Neural cell (in vitro differentiated cells): Measurements from ENCODE around the gene AP2B1. TPM values are rescaled to one million over a fixed set of nuclear protein-coding genes. Genes with fewer than 3 reads are reported as not detected.
A peak's percentile ranks its signal among the peaks of the same experiment; 100 is the strongest.

ENCODE experiments used
- H2AFZ ChIP-seq: fragments of 200-600, 300-800 bp; sonication (generic), shearing (Covaris generic); 2 replicates; pipeline ENCODE4 v1.6.0; 2014; ENCODE audit warnings: low read depth, mild to moderate bottlenecking, antibody characterized with exemption, low read length, moderate library complexity
- H3F3A ChIP-seq: fragments of 200-600 bp; shearing (Covaris generic); 2 replicates; pipeline ENCODE4 v1.6.1; 2016; ENCODE audit warnings: mild to moderate bottlenecking, moderate library complexity, mixed read lengths, antibody characterized with exemption, low read length; ENCODE audit not compliant: insufficient read depth, poor library complexity, severe bottlenecking
- H3K27ac ChIP-seq: fragments of 200-600, 300-800 bp; sonication (generic), shearing (Covaris generic); 2 replicates; pipeline ENCODE4 v1.5.1; 2014; ENCODE audit warnings: mild to moderate bottlenecking, low read length, moderate library complexity
- H3K27me3 ChIP-seq: fragments of 300-800, 200-600 bp; sonication (generic), shearing (Covaris generic); 2 replicates; pipeline ENCODE4 v1.6.0; 2014; ENCODE audit warnings: mild to moderate bottlenecking, low read depth, low read length, moderate library complexity; ENCODE audit not compliant: insufficient read depth
- H3K36me3 ChIP-seq: fragments of 300-800, 200-600 bp; sonication (generic), shearing (Covaris generic); 2 replicates; pipeline ENCODE4 v1.5.1; 2014; ENCODE audit warnings: mild to moderate bottlenecking, antibody characterized with exemption, low read length, moderate library complexity; ENCODE audit not compliant: insufficient read depth
- H3K4me2 ChIP-seq: fragments of 300-800, 200-600 bp; sonication (generic), shearing (Covaris generic); 2 replicates; pipeline ENCODE4 v1.6.0; 2014; ENCODE audit warnings: mild to moderate bottlenecking, low read length
- H3K4me3 ChIP-seq: fragments of 300-800, 200-600 bp; sonication (generic), shearing (Covaris generic); 2 replicates; pipeline ENCODE4 v1.5.1; 2014; ENCODE audit warnings: mild to moderate bottlenecking, low read length, moderate library complexity
- H3K79me2 ChIP-seq: fragments of 200-600 bp; shearing (Covaris generic); replicated peaks from 2 replicates; pipeline ENCODE4 v1.6.0; 2014; ENCODE audit warnings: mild to moderate bottlenecking, low read length, moderate library complexity; ENCODE audit not compliant: insufficient read depth
- H3K9ac ChIP-seq: fragments of 300-800, 200-600 bp; sonication (generic), shearing (Covaris generic); 2 replicates; pipeline ENCODE4 v1.6.1; 2016; ENCODE audit warnings: mild to moderate bottlenecking, low read length, mixed read lengths
- H3K9me2 ChIP-seq: fragments of 200-600 bp; shearing (Covaris generic); 2 replicates; pipeline ENCODE4 v1.6.1; 2016; ENCODE audit warnings: mild to moderate bottlenecking, low read length, mixed read lengths; ENCODE audit not compliant: insufficient read depth
- H3K9me3 ChIP-seq: fragments of 200-600, 300-800 bp; sonication (generic), shearing (Covaris generic); 2 replicates; pipeline ENCODE4 v1.6.1; 2016; ENCODE audit warnings: mild to moderate bottlenecking, mixed run types, low read length, moderate library complexity, mixed read lengths
- H4K20me1 ChIP-seq: fragments of 200-600 bp; shearing (Covaris generic); 2 replicates; pipeline ENCODE4 v1.6.1; 2016; ENCODE audit warnings: mild to moderate bottlenecking, mixed run types; ENCODE audit not compliant: insufficient read depth
- CTCF ChIP-seq: fragments of 450-650 bp; IDR thresholded peaks from 2 replicates; pipeline ENCODE4 v1.5.1; 2014; ENCODE audit warnings: antibody characterized with exemption, mild to moderate bottlenecking, moderate library complexity; ENCODE audit not compliant: poor library complexity, severe bottlenecking
- EP300 ChIP-seq: fragments of 450-650 bp; conservative IDR thresholded peaks from 2 replicates; pipeline ENCODE4 v1.6.1; 2014; ENCODE audit warnings: antibody characterized with exemption, mild to moderate bottlenecking, moderate library complexity; ENCODE audit not compliant: poor library complexity, severe bottlenecking
- EZH2 ChIP-seq: fragments of 200-600, 300-800 bp; shearing (Covaris generic), sonication (generic); IDR thresholded peaks from 2 replicates; pipeline ENCODE4 v1.6.1; 2014; ENCODE audit warnings: antibody characterized with exemption, low read length, borderline replicate concordance, mild to moderate bottlenecking; ENCODE audit not compliant: insufficient read depth, poor library complexity, severe bottlenecking
- MXI1 ChIP-seq: fragments of 450-650 bp; conservative IDR thresholded peaks from 2 replicates; pipeline ENCODE4 v1.6.1; 2014; ENCODE audit warnings: antibody characterized with exemption, mild to moderate bottlenecking; ENCODE audit not compliant: poor library complexity, severe bottlenecking
- POLR2AphosphoS5 ChIP-seq: IDR thresholded peaks from 2 replicates; pipeline ENCODE4 v1.6.1; 2012
- RAD21 ChIP-seq: fragments of 450-650 bp; conservative IDR thresholded peaks from 2 replicates; pipeline ENCODE4 v1.6.1; 2014; ENCODE audit warnings: antibody characterized with exemption, mild to moderate bottlenecking, moderate library complexity
- REST ChIP-seq: IDR thresholded peaks from 2 replicates; pipeline ENCODE4 v1.6.1; 2012; ENCODE audit warnings: borderline replicate concordance
- SMC3 ChIP-seq: fragments of 450-650 bp; conservative IDR thresholded peaks from 2 replicates; pipeline ENCODE4 v1.6.1; 2014; ENCODE audit warnings: antibody characterized with exemption, mild to moderate bottlenecking, moderate library complexity; ENCODE audit not compliant: poor library complexity
- TAF1 ChIP-seq: IDR thresholded peaks from 2 replicates; pipeline ENCODE4 v1.6.1; 2012; ENCODE audit warnings: low read depth
- polyA plus RNA-seq: library from polyadenylated mRNA; depleted of rRNA; stranded (reverse); fragments of >200 nt; gene quantifications from 2 replicates; pipeline ENCODE4 v1.2.3, GENCODE V29; 2014

AP2B1 gene
- polyA plus RNA-seq, 1 donor from 2014 or later, result 59.5 TPM

- Histone ChIP-seq H3F3A (no peaks in the 10 kb centered on the region), H3K27ac (no peak overlapping the region), H3K9me3 (no peaks in the 10 kb centered on the region), H3K4me3 (no peak overlapping the region), H3K36me3 (no peaks in the 10 kb centered on the region), H3K9me2 (no peaks in the 10 kb centered on the region), H2AFZ (no peak overlapping the region), H3K79me2 (no peaks in the 10 kb centered on the region), H4K20me1 (no peaks in the 10 kb centered on the region), H3K4me2 (no peak overlapping the region), H3K27me3 (peaks cover 18% of the 10 kb centered on the region), H3K9ac (no peak overlapping the region)
- TF ChIP-seq REST (no peak), TAF1 (no peak), MXI1 (no peak), RAD21 (no peak), EP300 (no peak), EZH2 (no peak), SMC3 (no peak), POLR2AphosphoS5 (no peak), CTCF (no peak)
Observed at GRCh38 chr17:35740216-35740615, 153.1 kb downstream of the AP2B1 start.

DNA sequence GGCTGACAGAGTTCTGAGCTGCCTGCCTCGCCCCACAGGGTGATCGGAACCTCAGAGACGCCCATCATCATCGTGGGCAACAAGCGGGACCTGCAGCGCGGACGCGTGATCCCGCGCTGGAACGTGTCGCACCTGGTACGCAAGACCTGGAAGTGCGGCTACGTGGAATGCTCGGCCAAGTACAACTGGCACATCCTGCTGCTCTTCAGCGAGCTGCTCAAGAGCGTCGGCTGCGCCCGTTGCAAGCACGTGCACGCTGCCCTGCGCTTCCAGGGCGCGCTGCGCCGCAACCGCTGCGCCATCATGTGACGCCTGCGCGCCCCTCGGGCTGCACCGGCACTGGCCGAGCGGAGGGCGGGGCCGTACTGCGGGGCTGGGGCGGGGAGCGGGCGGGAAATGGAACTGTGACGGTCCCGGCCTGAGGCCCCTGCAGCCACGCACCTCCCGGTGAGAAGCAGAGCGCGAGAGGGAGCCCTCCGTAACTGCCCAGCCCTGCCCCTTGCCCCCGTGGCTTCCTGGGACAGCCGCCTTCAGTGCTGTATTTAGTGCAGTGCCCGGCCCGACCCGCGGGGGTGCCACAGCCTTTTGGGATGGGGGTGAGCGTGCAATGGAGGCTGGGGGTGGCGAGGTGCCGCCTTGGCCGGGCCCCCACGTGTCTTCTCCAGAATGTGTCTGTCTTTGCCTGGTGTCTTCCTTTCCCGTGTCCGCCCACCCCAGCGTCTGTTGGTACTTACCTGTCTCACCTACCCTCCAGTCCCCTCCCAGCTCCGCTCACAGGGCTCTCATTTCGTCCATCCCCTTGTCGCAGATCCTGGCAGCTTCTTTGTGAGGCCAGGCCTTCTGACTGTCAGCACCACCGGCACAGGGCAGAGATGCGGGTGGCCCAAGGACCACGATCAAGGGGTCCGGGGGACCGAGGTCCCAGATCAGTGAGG lies 154.1 kb downstream of the AP2B1 start:
- Histone ChIP-seq H2AFZ (no peak overlapping the region), H3K4me2 (no peak overlapping the region), H3K4me3 (peak overlapping the region; percentile 51), H3F3A (no peaks in the 10 kb centered on the region), H3K9me3 (no peaks in the 10 kb centered on the region), H3K27me3 (peaks cover 18% of the 10 kb centered on the region), H4K20me1 (no peaks in the 10 kb centered on the region), H3K27ac (no peak overlapping the region), H3K36me3 (no peaks in the 10 kb centered on the region), H3K9ac (no peak overlapping the region), H3K9me2 (no peaks in the 10 kb centered on the region), H3K79me2 (no peaks in the 10 kb centered on the region)
- no peak for TF ChIP-seq EZH2
- TF ChIP-seq MXI1, result no peak
- TF ChIP-seq EP300, result no peak
- no peak for TF ChIP-seq SMC3
- no peak for TF ChIP-seq RAD21
- TF ChIP-seq TAF1, result no peak
- no peak for TF ChIP-seq CTCF
- no peak for TF ChIP-seq POLR2AphosphoS5
- TF ChIP-seq REST, result no peak
